Measurements from ENCODE around the gene LPCAT4. TPM values are rescaled to one million over a fixed set of nuclear protein-coding genes. Genes with fewer than 3 reads are reported as not detected.

Gene LPCAT4
- total and polyA plus RNA-seq, 9 of the 15 experiments (the other 6 are each of a cell fraction or from before 2014, with no cell fraction given), result 7.3 to 34.3 (median 14.4) TPM

DNA sequence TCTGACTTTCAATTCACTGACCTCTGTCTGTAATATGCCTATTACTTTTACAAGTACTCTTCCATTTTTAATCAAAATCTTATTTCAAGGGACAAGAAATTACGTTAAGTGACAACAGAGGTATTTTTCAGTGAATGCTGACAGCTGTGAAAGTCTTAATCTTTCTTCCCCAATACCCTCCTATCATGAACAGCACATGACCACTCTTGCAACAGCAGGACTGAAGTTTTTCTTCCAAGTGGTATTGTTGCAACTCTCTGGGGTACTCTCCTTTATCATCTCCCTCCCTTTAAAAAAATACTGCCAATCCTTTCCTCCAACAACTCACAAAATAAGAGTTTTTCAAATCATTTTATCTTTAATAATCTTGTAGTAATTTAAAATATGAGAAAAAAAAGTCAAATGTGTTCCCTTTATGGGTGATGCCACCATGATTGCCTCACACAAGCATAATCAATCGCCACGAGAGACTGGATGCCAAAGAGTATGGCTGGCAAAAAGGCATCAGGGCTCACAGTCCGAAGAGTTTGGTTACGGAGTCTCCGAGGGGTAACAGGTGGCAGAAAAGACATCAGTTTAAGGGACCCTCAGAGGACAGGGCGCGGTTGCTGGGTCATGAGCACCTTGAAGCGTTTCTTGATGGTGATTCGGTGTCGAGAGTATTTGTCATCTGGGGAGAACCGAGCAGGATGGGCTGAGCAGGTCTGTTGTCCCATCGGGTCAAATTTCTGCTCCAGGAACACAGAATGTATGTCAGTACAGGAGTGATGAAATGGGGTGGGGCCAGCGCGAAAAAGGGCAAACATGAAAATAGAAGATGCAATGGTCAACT is 25.4 kb downstream of the LPCAT4 start (continued):
- TF ChIP-seq TCF3 (CRISPR knock-in tag; IDR thresholded peaks at IDR 0.05), result peak; percentile 28; the same call in 1 of the 2 replicates

DNA sequence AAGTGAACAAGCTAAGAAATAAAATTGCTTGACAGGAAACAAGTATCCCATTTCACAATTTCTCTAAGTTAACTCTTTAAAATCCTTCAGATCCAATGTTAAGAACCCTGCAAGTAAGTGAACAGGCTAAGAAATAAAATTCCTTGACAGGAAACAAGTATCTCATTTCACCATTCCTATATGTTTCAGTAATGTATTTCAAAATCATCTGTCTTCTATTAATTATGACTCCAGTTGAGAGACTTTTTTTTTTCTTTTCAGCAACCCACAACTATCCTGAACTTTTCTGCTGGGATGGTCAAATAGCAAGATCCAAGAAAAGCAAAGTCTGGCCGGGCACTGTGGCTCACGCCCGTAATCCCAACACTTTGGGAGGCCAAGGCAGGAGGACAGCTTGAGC is 27.1 kb downstream of the LPCAT4 start:
- Histone ChIP-seq H4K20me1 (replicated peaks; ENCODE audit: control insufficient read depth, insufficient read depth, low read length) (no peaks in the 10 kb centered on the region), H3K36me3 (ENCODE audit: control insufficient read depth, insufficient read depth, low read length) (peaks cover 31% of the 10 kb centered on the region), H3K9me3 (replicated peaks; ENCODE audit: control insufficient read depth, insufficient read depth, low read depth, low read length) (peaks cover 4% of the 10 kb centered on the region), H3K27me3 (ENCODE audit: control insufficient read depth in 2 of 2, insufficient read depth in 2 of 2, low read length in 2 of 2) (no peaks in the 10 kb centered on the region), H3K9ac (ENCODE audit: insufficient read depth in 1 of 2, low read depth in 2 of 2, low read length in 2 of 2) (no peak overlapping the region), H3K9me1 (ENCODE audit: control insufficient read depth, insufficient read depth, low read length) (no peaks in the 10 kb centered on the region), H3K4me1 (replicated peaks in 1 of 2; ENCODE audit: control insufficient read depth in 2 of 2, insufficient read depth in 2 of 2, low read length in 2 of 2) (peaks cover 25 to 28% of the 10 kb centered on the region in 2 experiments), H3K27ac (ENCODE audit: extremely low read depth, low read depth, low read length) (no peak overlapping the region), H3K79me2 (ENCODE audit: control insufficient read depth, insufficient read depth, low read length) (peaks cover 30% of the 10 kb centered on the region), H3K4me3 (no peak overlapping the region), H3K4me2 (ENCODE audit: insufficient read depth, low read length) (no peak overlapping the region), H2AFZ (ENCODE audit: low read depth, low read length) (no peak overlapping the region)
- POLR2A ChIA-PET, result interaction anchor here (0.7 to 3.5 kb wide), 3 partner anchors 11 to 18 kb away, joined by 3 to 27 read pairs (median 3); no protein-coding TSS in a partner anchor
- FAIRE-seq (no peak), ATAC-seq (no peak), DNase-seq (ENCODE audit: extremely low read depth in 1 of 4, low spot score in 3 of 4) (no peak)
- CTCF ChIA-PET (ENCODE audit: low intra/inter-chr PET ratio), result no interaction called here
- no TSS peak for BruUV-seq (replicated peaks)
- in situ Hi-C loops (cut with MboI), result no loop called here
- 87% methylated on average over 3 of the region's 3 CpGs for WGBS (ENCODE audit: insufficient coverage, low coverage, missing lambda C conversion rate)
- intact Hi-C loops (cut with micrococcal nuclease), result loop anchor here (5.0 kb wide), 1 partner anchor 98 kb away; no protein-coding TSS in a partner anchor
- TF ChIP-seq TFAP4 (CRISPR knock-in tag; IDR thresholded peaks at IDR 0.05; ENCODE audit: borderline replicate concordance) (no peak), DMBX1 (CRISPR knock-in tag; IDR thresholded peaks at IDR 0.05; ENCODE audit: borderline replicate concordance) (no peak), FOXM1 (IDR thresholded peaks at IDR 0.05; ENCODE audit: low read depth) (no peak), FOXM1 (CRISPR knock-in tag; IDR thresholded peaks at IDR 0.05; ENCODE audit: low read depth) (no peak), C11orf30 (IDR thresholded peaks at IDR 0.05; ENCODE audit: low read depth) (no peak), MXI1 (IDR thresholded peaks at IDR 0.05; ENCODE audit: low read depth, low read length) (no peak), ZFP91 (CRISPR knock-in tag; IDR thresholded peaks at IDR 0.05) (no peak), SAP30 (IDR thresholded peaks at IDR 0.05; ENCODE audit: borderline replicate concordance, insufficient read depth, low read depth, low read length, poor library complexity, severe bottlenecking) (no peak), SRF (CRISPR knock-in tag; IDR thresholded peaks at IDR 0.05) (no peak)
- TF ChIP-seq, protein P1, sequence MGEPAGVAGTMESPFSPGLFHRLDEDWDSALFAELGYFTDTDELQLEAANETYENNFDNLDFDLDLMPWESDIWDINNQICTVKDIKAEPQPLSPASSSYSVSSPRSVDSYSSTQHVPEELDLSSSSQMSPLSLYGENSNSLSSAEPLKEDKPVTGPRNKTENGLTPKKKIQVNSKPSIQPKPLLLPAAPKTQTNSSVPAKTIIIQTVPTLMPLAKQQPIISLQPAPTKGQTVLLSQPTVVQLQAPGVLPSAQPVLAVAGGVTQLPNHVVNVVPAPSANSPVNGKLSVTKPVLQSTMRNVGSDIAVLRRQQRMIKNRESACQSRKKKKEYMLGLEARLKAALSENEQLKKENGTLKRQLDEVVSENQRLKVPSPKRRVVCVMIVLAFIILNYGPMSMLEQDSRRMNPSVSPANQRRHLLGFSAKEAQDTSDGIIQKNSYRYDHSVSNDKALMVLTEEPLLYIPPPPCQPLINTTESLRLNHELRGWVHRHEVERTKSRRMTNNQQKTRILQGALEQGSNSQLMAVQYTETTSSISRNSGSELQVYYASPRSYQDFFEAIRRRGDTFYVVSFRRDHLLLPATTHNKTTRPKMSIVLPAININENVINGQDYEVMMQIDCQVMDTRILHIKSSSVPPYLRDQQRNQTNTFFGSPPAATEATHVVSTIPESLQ (CRISPR knock-in tag; IDR thresholded peaks at IDR 0.05), result no peak
- TF ChIP-seq, protein P2, sequence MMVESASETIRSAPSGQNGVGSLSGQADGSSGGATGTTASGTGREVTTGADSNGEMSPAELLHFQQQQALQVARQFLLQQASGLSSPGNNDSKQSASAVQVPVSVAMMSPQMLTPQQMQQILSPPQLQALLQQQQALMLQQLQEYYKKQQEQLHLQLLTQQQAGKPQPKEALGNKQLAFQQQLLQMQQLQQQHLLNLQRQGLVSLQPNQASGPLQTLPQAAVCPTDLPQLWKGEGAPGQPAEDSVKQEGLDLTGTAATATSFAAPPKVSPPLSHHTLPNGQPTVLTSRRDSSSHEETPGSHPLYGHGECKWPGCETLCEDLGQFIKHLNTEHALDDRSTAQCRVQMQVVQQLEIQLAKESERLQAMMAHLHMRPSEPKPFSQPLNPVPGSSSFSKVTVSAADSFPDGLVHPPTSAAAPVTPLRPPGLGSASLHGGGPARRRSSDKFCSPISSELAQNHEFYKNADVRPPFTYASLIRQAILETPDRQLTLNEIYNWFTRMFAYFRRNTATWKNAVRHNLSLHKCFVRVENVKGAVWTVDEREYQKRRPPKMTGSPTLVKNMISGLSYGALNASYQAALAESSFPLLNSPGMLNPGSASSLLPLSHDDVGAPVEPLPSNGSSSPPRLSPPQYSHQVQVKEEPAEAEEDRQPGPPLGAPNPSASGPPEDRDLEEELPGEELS (CRISPR knock-in tag; IDR thresholded peaks at IDR 0.05; ENCODE audit: borderline replicate concordance), result no peak

Measured in K562 (cell line).